IPS-11a (cell line): ENCODE results near the gene PLCL2.

Experiments used
- H3K4me3 ChIP-seq: one replicate; pipeline ENCODE4 v1.5.1; 2013; ENCODE audit warnings: low read depth, low read length, control low read depth

Gene PLCL2

GRCh38 chr3:16912400-16913263, 27.9 kb downstream of the PLCL2 start:
- H3K4me3 ChIP-seq, result no peak overlapping the region

- no peak overlapping the region for H3K4me3 ChIP-seq
Measured at GRCh38 chr3:16913264-16913580, 28.5 kb downstream of the PLCL2 start.

- H3K4me3 ChIP-seq, result no peak overlapping the region
Measured at GRCh38 chr3:16916840-16917239, 32.1 kb downstream of the PLCL2 start.

GRCh38 chr3:16917256-16917935, 32.6 kb downstream of the PLCL2 start:
- H3K4me3 ChIP-seq, result no peak overlapping the region

- no peak overlapping the region for H3K4me3 ChIP-seq
Measured at GRCh38 chr3:16917980-16918682, 33.4 kb downstream of the PLCL2 start.

GRCh38 chr3:16918683-16919025, 33.9 kb downstream of the PLCL2 start:
- H3K4me3 ChIP-seq, result no peak overlapping the region

- H3K4me3 ChIP-seq, result no peak overlapping the region
Measured at GRCh38 chr3:16923112-16923511, 38.4 kb downstream of the PLCL2 start.

- no peak overlapping the region for H3K4me3 ChIP-seq
Measured at GRCh38 chr3:16927485-16927884, 42.7 kb downstream of the PLCL2 start.

- no peak overlapping the region for H3K4me3 ChIP-seq
Measured at GRCh38 chr3:16928386-16929132, 43.8 kb downstream of the PLCL2 start.

- H3K4me3 ChIP-seq, result no peak overlapping the region
Measured at GRCh38 chr3:16929311-16929710, 44.6 kb downstream of the PLCL2 start.

- no peak overlapping the region for H3K4me3 ChIP-seq
Measured at GRCh38 chr3:16932877-16933276, 48.1 kb downstream of the PLCL2 start.

GRCh38 chr3:16935781-16936180, 51.0 kb downstream of the PLCL2 start:
- H3K4me3 ChIP-seq, result no peak overlapping the region

- no peak overlapping the region for H3K4me3 ChIP-seq
Measured at GRCh38 chr3:16936233-16936632, 51.5 kb downstream of the PLCL2 start.

- no peak overlapping the region for H3K4me3 ChIP-seq
Measured at GRCh38 chr3:16936676-16937230, 52.0 kb downstream of the PLCL2 start.

GRCh38 chr3:16937326-16937845, 52.6 kb downstream of the PLCL2 start:
- no peak overlapping the region for H3K4me3 ChIP-seq

GRCh38 chr3:16940769-16941700, 56.3 kb downstream of the PLCL2 start:
- H3K4me3 ChIP-seq, result no peak overlapping the region

GRCh38 chr3:16942955-16943354, 58.2 kb downstream of the PLCL2 start:
- H3K4me3 ChIP-seq, result no peak overlapping the region

- H3K4me3 ChIP-seq, result no peak overlapping the region
Measured at GRCh38 chr3:16943857-16944256, 59.1 kb downstream of the PLCL2 start.

- H3K4me3 ChIP-seq, result no peak overlapping the region
Measured at GRCh38 chr3:16944356-16944755, 59.6 kb downstream of the PLCL2 start.

GRCh38 chr3:16945330-16945729, 60.6 kb downstream of the PLCL2 start:
- H3K4me3 ChIP-seq, result no peak overlapping the region
